Activated CD4-positive, alpha-beta T cell treated with anti-CD3 and anti-CD28 coated beads for 36 hours (primary cell): ENCODE data around the gene MAMLD1. TPM values are rescaled to one million over a fixed set of nuclear protein-coding genes. Genes with fewer than 3 reads are reported as not detected.

Source experiments
- total RNA-seq, 2 experiments: library from RNA; stranded (reverse); gene quantifications; one replicate each; pipeline ENCODE4 v1.2.3, GENCODE V29; 2021

The MAMLD1 gene
- total RNA-seq, 2 experiments from 2014 or later, result 1.5 to 1.6 TPM

Other genes starting within 250 kb of the MAMLD1 start
- 10 to 100 TPM; 23.1 to 31.3 TPM for gene MTM1, start 205.3 kb downstream of the MAMLD1 start, total RNA-seq